Measurements from ENCODE around the gene WDFY3. TPM values are rescaled to one million over a fixed set of nuclear protein-coding genes. Genes with fewer than 3 reads are reported as not detected.

WDFY3 gene
- polyA plus RNA-seq, 1 of the 3 experiments (the other 2 are of a cell fraction): 13.8 TPM

DNA sequence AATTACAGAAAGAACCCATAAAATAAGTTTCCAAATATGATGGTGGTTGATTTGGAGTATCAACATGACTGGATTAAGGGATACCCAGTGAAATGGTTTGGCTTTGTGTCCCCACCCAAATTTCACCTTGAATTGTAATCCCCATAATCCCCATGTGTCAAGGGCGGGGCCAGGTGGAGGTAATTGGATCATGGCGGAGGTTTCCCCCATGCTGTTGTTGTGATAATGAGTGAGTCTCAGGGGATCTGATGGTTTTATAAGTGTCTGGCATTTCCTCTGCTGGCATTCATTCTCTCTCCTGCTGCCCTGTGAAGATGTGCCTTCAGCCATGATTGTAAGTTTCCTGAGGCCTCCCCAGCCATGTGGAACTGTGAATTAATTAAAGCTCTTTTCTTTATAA lies 39.1 kb downstream of the WDFY3 start (continued):
- no peak for TF ChIP-seq SIN3A (IDR thresholded peaks at IDR 0.05; ENCODE audit: borderline replicate concordance, low read depth, low read length)

DNA sequence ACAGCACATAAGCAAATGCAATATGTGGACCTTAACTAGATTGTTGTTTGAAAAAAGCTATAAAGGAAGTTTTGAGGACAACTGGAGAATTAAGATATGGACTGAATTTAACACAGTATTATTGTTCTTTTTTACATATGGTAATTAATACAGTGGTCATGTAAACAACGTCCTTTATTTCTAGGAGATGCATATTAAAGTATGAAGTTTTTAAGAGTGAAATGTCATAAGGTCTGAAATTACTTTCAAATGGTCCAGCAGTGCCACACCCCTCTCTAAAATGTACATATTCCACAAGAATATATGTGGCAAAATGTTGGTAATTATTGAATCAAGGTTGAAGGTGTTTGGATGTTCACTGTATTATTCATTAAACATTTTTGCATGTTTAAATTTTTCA lies 40.9 kb downstream of the WDFY3 start:
- no peak overlapping the region for H3K4me2 ChIP-seq
- no peak overlapping the region for H3K4me3 ChIP-seq (ENCODE audit: low read depth in 2 of 2, low read length in 1 of 2)
- 83% methylated on average over 1 of the region's 1 CpG for WGBS (ENCODE audit: low lambda C conversion rate)
- H3K27ac ChIP-seq (ENCODE audit: low read depth in 2 of 2, low read length in 1 of 2): no peak overlapping the region
- H3K9me3 ChIP-seq: no peaks in the 10 kb centered on the region
- peaks cover 12 to 20% of the 10 kb centered on the region in 2 experiments for H3K36me3 ChIP-seq (replicated peaks in 1 of 2; ENCODE audit: control insufficient read depth in 1 of 2, insufficient read depth in 2 of 2, low read length in 1 of 2)
- peaks cover 7% of the 10 kb centered on the region for H3F3A ChIP-seq (replicated peaks; ENCODE audit: insufficient read depth)
- H3K27me3 ChIP-seq (ENCODE audit: insufficient read depth): no peaks in the 10 kb centered on the region
- ChIA-PET CTCF (no interaction called here), POLR2A (no interaction called here)
- H4K20me1 ChIP-seq (ENCODE audit: insufficient read depth): no peaks in the 10 kb centered on the region
- DNase-seq: no peak
- H3K4me1 ChIP-seq (ENCODE audit: control insufficient read depth in 1 of 2, insufficient read depth in 2 of 2, low read depth in 1 of 2, low read length in 1 of 2): peaks cover 0 to 6% of the 10 kb centered on the region in 2 experiments; a peak in 2 of 4 replicates
- no peak overlapping the region for H3K9ac ChIP-seq
- TF ChIP-seq, protein P1, sequence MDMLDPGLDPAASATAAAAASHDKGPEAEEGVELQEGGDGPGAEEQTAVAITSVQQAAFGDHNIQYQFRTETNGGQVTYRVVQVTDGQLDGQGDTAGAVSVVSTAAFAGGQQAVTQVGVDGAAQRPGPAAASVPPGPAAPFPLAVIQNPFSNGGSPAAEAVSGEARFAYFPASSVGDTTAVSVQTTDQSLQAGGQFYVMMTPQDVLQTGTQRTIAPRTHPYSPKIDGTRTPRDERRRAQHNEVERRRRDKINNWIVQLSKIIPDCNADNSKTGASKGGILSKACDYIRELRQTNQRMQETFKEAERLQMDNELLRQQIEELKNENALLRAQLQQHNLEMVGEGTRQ (IDR thresholded peaks at IDR 0.05; ENCODE audit: borderline replicate concordance, low read depth, low read length): no peak
- TF ChIP-seq, protein P2, sequence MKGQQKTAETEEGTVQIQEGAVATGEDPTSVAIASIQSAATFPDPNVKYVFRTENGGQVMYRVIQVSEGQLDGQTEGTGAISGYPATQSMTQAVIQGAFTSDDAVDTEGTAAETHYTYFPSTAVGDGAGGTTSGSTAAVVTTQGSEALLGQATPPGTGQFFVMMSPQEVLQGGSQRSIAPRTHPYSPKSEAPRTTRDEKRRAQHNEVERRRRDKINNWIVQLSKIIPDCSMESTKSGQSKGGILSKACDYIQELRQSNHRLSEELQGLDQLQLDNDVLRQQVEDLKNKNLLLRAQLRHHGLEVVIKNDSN (IDR thresholded peaks at IDR 0.05; ENCODE audit: borderline replicate concordance, low read depth): no peak
- TF ChIP-seq YY1 (IDR thresholded peaks at IDR 0.05; ENCODE audit: low read depth) (no peak), TEAD4 (IDR thresholded peaks at IDR 0.05; ENCODE audit: borderline replicate concordance, insufficient read depth) (no peak), ELF1 (IDR thresholded peaks at IDR 0.05) (no peak), TCF12 (IDR thresholded peaks at IDR 0.05) (no peak), TAF1 (IDR thresholded peaks at IDR 0.05; ENCODE audit: borderline replicate concordance, low read depth, low read length) (no peak), MXI1 (IDR thresholded peaks at IDR 0.05; ENCODE audit: low read depth, low read length) (no peak), RFX5 (IDR thresholded peaks at IDR 0.05; ENCODE audit: low read length) (no peak), FOXJ3 (CRISPR knock-in tag; IDR thresholded peaks at IDR 0.05) (no peak), GATA2 (CRISPR knock-in tag; IDR thresholded peaks at IDR 0.05) (no peak)
- TF ChIP-seq, protein P3, sequence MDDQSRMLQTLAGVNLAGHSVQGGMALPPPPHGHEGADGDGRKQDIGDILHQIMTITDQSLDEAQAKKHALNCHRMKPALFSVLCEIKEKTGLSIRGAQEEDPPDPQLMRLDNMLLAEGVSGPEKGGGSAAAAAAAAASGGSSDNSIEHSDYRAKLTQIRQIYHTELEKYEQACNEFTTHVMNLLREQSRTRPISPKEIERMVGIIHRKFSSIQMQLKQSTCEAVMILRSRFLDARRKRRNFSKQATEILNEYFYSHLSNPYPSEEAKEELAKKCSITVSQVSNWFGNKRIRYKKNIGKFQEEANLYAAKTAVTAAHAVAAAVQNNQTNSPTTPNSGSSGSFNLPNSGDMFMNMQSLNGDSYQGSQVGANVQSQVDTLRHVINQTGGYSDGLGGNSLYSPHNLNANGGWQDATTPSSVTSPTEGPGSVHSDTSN (IDR thresholded peaks at IDR 0.05): no peak
- TF ChIP-seq, protein P4, sequence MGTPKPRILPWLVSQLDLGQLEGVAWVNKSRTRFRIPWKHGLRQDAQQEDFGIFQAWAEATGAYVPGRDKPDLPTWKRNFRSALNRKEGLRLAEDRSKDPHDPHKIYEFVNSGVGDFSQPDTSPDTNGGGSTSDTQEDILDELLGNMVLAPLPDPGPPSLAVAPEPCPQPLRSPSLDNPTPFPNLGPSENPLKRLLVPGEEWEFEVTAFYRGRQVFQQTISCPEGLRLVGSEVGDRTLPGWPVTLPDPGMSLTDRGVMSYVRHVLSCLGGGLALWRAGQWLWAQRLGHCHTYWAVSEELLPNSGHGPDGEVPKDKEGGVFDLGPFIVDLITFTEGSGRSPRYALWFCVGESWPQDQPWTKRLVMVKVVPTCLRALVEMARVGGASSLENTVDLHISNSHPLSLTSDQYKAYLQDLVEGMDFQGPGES (IDR thresholded peaks at IDR 0.05; ENCODE audit: low read depth, low read length): no peak
- H2AFZ ChIP-seq (ENCODE audit: low read depth): no peak overlapping the region
- H3K79me2 ChIP-seq (ENCODE audit: insufficient read depth): peaks cover 62% of the 10 kb centered on the region
- H3K9me2 ChIP-seq: no peaks in the 10 kb centered on the region

Measured in SK-N-SH (cell line).